ENCODE measurements around the gene PPP6R2.

The PPP6R2 gene

GRCh38 chr22:50479721-50480120 lies 136.6 kb downstream of the PPP6R2 start:
- Histone ChIP-seq H3K9me3 (ENCODE audit: insufficient read depth, low read depth, low read length) (no peaks in the 10 kb centered on the region), H3K4me1 (ENCODE audit: insufficient read depth, low read length) (peaks cover 5% of the 10 kb centered on the region; the same call in 1 of the 2 replicates), H3K9ac (ENCODE audit: low read depth, low read length) (no peak overlapping the region), H3K36me3 (ENCODE audit: insufficient read depth, low read depth, low read length) (no peaks in the 10 kb centered on the region), H3K27me3 (ENCODE audit: insufficient read depth, low read length) (peaks cover 34% of the 10 kb centered on the region), H3K4me3 (ENCODE audit: low read length) (no peak overlapping the region), H3K27ac (ENCODE audit: low read length) (no peak overlapping the region)

DNA sequence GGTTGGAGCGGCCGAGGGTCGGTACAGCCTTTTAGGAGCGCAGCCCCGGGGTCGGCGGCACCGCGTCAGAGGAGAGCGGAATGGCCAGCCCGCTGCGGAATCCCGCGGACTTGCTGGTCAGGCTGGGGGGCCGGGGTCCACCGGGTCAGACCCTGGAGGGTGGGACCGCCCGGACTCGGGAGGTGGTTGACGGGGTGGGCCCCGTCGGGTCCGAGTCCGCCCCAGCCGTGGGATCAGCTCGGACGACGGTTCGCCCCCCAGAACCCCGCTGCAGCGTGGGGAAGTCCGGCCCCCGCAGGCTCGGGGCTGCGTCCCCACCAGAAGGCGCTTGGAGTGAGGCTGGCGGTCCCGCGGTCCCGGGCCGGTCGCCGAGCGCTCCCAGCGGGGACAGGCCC lies 137.9 kb downstream of the PPP6R2 start:
- no peaks in the 10 kb centered on the region for H3K4me1 ChIP-seq (ENCODE audit: insufficient read depth, low read length)
- H3K27ac ChIP-seq (ENCODE audit: low read length): no peak overlapping the region
- no peaks in the 10 kb centered on the region for H3K9me3 ChIP-seq (ENCODE audit: insufficient read depth, low read depth, low read length)
- H3K9ac ChIP-seq (ENCODE audit: low read depth, low read length): peak overlapping the region; percentile 45; the same call in 1 of the 2 replicates
- H3K36me3 ChIP-seq (ENCODE audit: insufficient read depth, low read depth, low read length): no peaks in the 10 kb centered on the region
- peaks cover 34% of the 10 kb centered on the region for H3K27me3 ChIP-seq (ENCODE audit: insufficient read depth, low read length)
- H3K4me3 ChIP-seq (ENCODE audit: low read length): peak overlapping the region; percentile 68; the same call in 1 of the 2 replicates

DNA sequence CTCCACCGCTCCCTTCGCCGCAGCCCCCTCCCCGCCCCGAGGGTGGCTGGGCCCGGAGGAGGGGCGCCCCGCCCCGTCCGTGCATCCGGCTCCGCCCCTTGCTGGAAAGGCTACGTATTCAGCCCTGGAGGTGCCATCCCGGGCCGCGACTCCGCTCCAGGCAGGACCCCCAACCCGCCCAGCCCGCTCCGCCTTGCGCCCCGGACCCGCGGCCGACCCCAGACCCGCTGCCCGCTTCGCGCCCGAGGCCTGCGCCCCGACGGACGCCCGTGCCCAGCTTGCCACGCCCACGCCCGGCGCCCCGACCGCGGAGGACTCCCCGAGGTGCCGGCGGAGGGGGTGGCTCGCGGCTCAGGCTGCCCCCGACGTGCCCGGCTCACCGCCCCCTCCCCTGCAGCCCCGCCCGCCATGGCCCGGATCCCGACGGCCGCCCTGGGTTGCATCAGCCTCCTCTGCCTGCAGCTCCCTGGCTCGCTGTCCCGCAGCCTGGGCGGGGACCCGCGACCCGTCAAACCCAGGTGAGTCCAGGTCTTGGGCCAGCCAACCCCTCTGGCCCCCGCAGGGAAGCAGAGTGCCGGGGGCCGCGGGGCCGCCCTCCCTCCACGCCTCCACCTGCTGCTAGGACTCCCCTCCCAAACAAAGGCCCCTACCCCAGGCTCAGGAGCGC lies 138.4 kb downstream of the PPP6R2 start, which contains the start of gene ADM2:
ADM2 (plus strand) TSS at position 104 of the 667 bp plus-strand sequence; CDS start at position 409, 305 bp downstream.
- peak within 1 kb of the TSS; percentile 68 for H3K4me3 ChIP-seq (ENCODE audit: low read length)
- H3K9me3 ChIP-seq (ENCODE audit: insufficient read depth, low read depth, low read length): no peaks in the 10 kb centered on the region
- peaks cover 34% of the 10 kb centered on the region for H3K27me3 ChIP-seq (ENCODE audit: insufficient read depth, low read length)
- no peaks in the 10 kb centered on the region for H3K4me1 ChIP-seq (ENCODE audit: insufficient read depth, low read length)
- peak within 1 kb of the TSS; percentile 70; the same call in 1 of the 2 replicates for H3K9ac ChIP-seq (ENCODE audit: low read depth, low read length)
- H3K36me3 ChIP-seq (ENCODE audit: insufficient read depth, low read depth, low read length): no peaks in the 10 kb centered on the region
- no peak within 1 kb of the TSS for H3K27ac ChIP-seq (ENCODE audit: low read length)

DNA sequence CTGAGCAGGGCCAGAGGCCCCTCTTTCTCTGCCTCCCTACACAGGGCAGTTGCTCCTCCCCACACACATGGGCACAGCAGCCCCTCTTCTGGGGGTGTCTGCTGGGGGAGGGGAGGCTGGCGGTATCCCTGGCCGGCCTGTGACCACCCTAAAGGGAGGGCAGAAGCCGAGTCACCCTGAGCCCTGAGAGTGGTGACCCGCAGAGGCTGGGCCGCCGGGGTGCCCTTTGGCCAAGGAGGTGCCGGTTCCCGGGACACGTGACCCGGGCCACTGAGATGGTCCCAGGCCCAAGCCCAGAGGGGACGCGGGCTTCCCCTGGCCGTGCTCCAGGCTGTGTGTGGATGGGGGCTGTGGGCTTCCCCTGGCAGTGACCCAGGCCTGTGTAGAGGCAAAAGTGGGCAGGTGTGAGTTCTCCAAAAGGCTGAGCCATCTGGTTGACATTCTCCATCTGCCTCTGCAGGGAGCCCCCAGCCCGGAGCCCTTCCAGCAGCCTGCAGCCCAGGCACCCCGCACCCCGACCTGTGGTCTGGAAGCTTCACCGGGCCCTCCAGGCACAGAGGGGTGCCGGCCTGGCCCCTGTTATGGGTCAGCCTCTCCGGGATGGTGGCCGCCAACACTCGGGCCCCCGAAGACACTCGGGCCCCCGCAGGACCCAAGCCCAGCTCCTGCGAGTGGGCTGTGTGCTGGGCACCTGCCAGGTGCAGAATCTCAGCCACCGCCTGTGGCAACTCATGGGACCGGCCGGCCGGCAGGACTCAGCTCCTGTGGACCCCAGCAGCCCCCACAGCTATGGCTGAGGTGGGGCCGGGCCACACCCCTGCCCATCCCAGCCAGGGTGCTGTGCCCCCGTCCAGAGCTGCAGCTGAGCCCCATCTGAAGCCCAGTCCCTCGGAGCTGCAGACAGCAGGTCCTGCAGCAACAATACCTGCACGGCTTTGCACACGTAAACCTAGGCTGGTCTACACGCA lies 139.3 kb downstream of the PPP6R2 start:
- peak overlapping the region; percentile 70; the same call in 1 of the 2 replicates for H3K9ac ChIP-seq (ENCODE audit: low read depth, low read length)
- no peaks in the 10 kb centered on the region for H3K36me3 ChIP-seq (ENCODE audit: insufficient read depth, low read depth, low read length)
- no peaks in the 10 kb centered on the region for H3K9me3 ChIP-seq (ENCODE audit: insufficient read depth, low read depth, low read length)
- H3K27me3 ChIP-seq (ENCODE audit: insufficient read depth, low read length): peaks cover 34% of the 10 kb centered on the region
- no peaks in the 10 kb centered on the region for H3K4me1 ChIP-seq (ENCODE audit: insufficient read depth, low read length)
- H3K4me3 ChIP-seq (ENCODE audit: low read length): peak overlapping the region; percentile 68
- H3K27ac ChIP-seq (ENCODE audit: low read length): no peak overlapping the region

GRCh38 chr22:50483106-50483505 lies 140.0 kb downstream of the PPP6R2 start:
- Histone ChIP-seq H3K36me3 (ENCODE audit: insufficient read depth, low read depth, low read length) (no peaks in the 10 kb centered on the region), H3K9ac (ENCODE audit: low read depth, low read length) (no peak overlapping the region), H3K4me1 (ENCODE audit: insufficient read depth, low read length) (no peaks in the 10 kb centered on the region), H3K9me3 (ENCODE audit: insufficient read depth, low read depth, low read length) (no peaks in the 10 kb centered on the region), H3K27ac (ENCODE audit: low read length) (no peak overlapping the region), H3K27me3 (ENCODE audit: insufficient read depth, low read length) (peaks cover 34% of the 10 kb centered on the region), H3K4me3 (ENCODE audit: low read length) (no peak overlapping the region)

- H3K9ac ChIP-seq (ENCODE audit: low read depth, low read length): no peak overlapping the region
- H3K36me3 ChIP-seq (ENCODE audit: insufficient read depth, low read depth, low read length): no peaks in the 10 kb centered on the region
- no peak overlapping the region for H3K27ac ChIP-seq (ENCODE audit: low read length)
- H3K9me3 ChIP-seq (ENCODE audit: insufficient read depth, low read depth, low read length): no peaks in the 10 kb centered on the region
- no peak overlapping the region for H3K4me3 ChIP-seq (ENCODE audit: low read length)
- no peaks in the 10 kb centered on the region for H3K4me1 ChIP-seq (ENCODE audit: insufficient read depth, low read length)
- peaks cover 33% of the 10 kb centered on the region for H3K27me3 ChIP-seq (ENCODE audit: insufficient read depth, low read length)
Measured at GRCh38 chr22:50483556-50483955, 140.4 kb downstream of the PPP6R2 start.

GRCh38 chr22:50483977-50484853 lies 141.1 kb downstream of the PPP6R2 start:
- H3K27me3 ChIP-seq (ENCODE audit: insufficient read depth, low read length): peaks cover 26% of the 10 kb centered on the region
- H3K4me1 ChIP-seq (ENCODE audit: insufficient read depth, low read length): no peaks in the 10 kb centered on the region
- H3K9ac ChIP-seq (ENCODE audit: low read depth, low read length): no peak overlapping the region
- H3K9me3 ChIP-seq (ENCODE audit: insufficient read depth, low read depth, low read length): no peaks in the 10 kb centered on the region
- no peak overlapping the region for H3K27ac ChIP-seq (ENCODE audit: low read length)
- H3K4me3 ChIP-seq (ENCODE audit: low read length): no peak overlapping the region
- H3K36me3 ChIP-seq (ENCODE audit: insufficient read depth, low read depth, low read length): no peaks in the 10 kb centered on the region

- Histone ChIP-seq H3K9me3 (ENCODE audit: insufficient read depth, low read depth, low read length) (no peaks in the 10 kb centered on the region), H3K4me1 (ENCODE audit: insufficient read depth, low read length) (no peaks in the 10 kb centered on the region), H3K27ac (ENCODE audit: low read length) (no peak overlapping the region), H3K36me3 (ENCODE audit: insufficient read depth, low read depth, low read length) (no peaks in the 10 kb centered on the region), H3K9ac (ENCODE audit: low read depth, low read length) (no peak overlapping the region), H3K27me3 (ENCODE audit: insufficient read depth, low read length) (peaks cover 13% of the 10 kb centered on the region), H3K4me3 (ENCODE audit: low read length) (no peak overlapping the region)
Measured at GRCh38 chr22:50485221-50486131, 142.3 kb downstream of the PPP6R2 start.

GRCh38 chr22:50486561-50487289 lies 143.6 kb downstream of the PPP6R2 start, which contains the start of gene MIOX:
MIOX (plus strand) TSS chr22:50486859; CDS start chr22:50486898, 39 bp downstream.
- no peaks in the 10 kb centered on the region for H3K36me3 ChIP-seq (ENCODE audit: insufficient read depth, low read depth, low read length)
- no peak within 1 kb of the TSS for H3K9ac ChIP-seq (ENCODE audit: low read depth, low read length)
- peaks cover 6% of the 10 kb centered on the region for H3K27me3 ChIP-seq (ENCODE audit: insufficient read depth, low read length)
- no peak within 1 kb of the TSS for H3K4me3 ChIP-seq (ENCODE audit: low read length)
- H3K4me1 ChIP-seq (ENCODE audit: insufficient read depth, low read length): no peaks in the 10 kb centered on the region
- no peaks in the 10 kb centered on the region for H3K9me3 ChIP-seq (ENCODE audit: insufficient read depth, low read depth, low read length)
- no peak within 1 kb of the TSS for H3K27ac ChIP-seq (ENCODE audit: low read length)

All from iPS-20b (cell line).